GM18502 (cell line): Measurements from ENCODE around the gene MYRIP.

Experiments used
- ATAC-seq: cut with Tn5 transposase; IDR thresholded peaks from one replicate; pipeline ENCODE4 v1.9.1; 2021; ENCODE audit warnings: mild to moderate bottlenecking; ENCODE audit not compliant: unreplicated experiment, poor library complexity

Gene MYRIP

GRCh38 chr3:39961230-39961629 is 151.8 kb downstream of the MYRIP start:
- no peak for ATAC-seq

- ATAC-seq: no peak
Observed at GRCh38 chr3:39962581-39962980, 153.2 kb downstream of the MYRIP start.

- ATAC-seq: no peak
Observed at GRCh38 chr3:39965461-39965860, 156.1 kb downstream of the MYRIP start.

- ATAC-seq: no peak
Observed at GRCh38 chr3:39965997-39966396, 156.6 kb downstream of the MYRIP start.

- ATAC-seq: no peak
Observed at GRCh38 chr3:39970982-39971381, 161.6 kb downstream of the MYRIP start.

GRCh38 chr3:39971559-39972031 is 162.2 kb downstream of the MYRIP start:
- ATAC-seq: no peak

- ATAC-seq: no peak
Observed at GRCh38 chr3:39972508-39972907, 163.1 kb downstream of the MYRIP start.

- ATAC-seq: no peak
Observed at GRCh38 chr3:39977058-39977794, 167.8 kb downstream of the MYRIP start.

GRCh38 chr3:39978308-39978707 is 168.9 kb downstream of the MYRIP start:
- no peak for ATAC-seq

GRCh38 chr3:39980058-39980457 is 170.6 kb downstream of the MYRIP start:
- ATAC-seq: no peak

- no peak for ATAC-seq
Observed at GRCh38 chr3:39980781-39981180, 171.4 kb downstream of the MYRIP start.

GRCh38 chr3:39981547-39982184 is 172.3 kb downstream of the MYRIP start:
- no peak for ATAC-seq

GRCh38 chr3:39982665-39983357 is 173.4 kb downstream of the MYRIP start:
- no peak for ATAC-seq

GRCh38 chr3:39989746-39990145 is 180.3 kb downstream of the MYRIP start:
- no peak for ATAC-seq

- no peak for ATAC-seq
Observed at GRCh38 chr3:39990532-39990931, 181.1 kb downstream of the MYRIP start.

- ATAC-seq: no peak
Observed at GRCh38 chr3:40008796-40009195, 199.4 kb downstream of the MYRIP start.

GRCh38 chr3:40009991-40010390 is 200.6 kb downstream of the MYRIP start:
- ATAC-seq: no peak

GRCh38 chr3:40012381-40012780 is 203.0 kb downstream of the MYRIP start:
- ATAC-seq: no peak

GRCh38 chr3:40016391-40016790 is 207.0 kb downstream of the MYRIP start:
- no peak for ATAC-seq

GRCh38 chr3:40018369-40018768 is 209.0 kb downstream of the MYRIP start:
- no peak for ATAC-seq

GRCh38 chr3:40019376-40019775 is 210.0 kb downstream of the MYRIP start:
- no peak for ATAC-seq
